NCI-H1048 (cell line): ENCODE results near the gene IGSF23.
"Not testable (repeated sequence)": the region's sequence is repeated elsewhere in the genome, so short reads cannot be mapped to it uniquely, and the experiment has no call there.

Experiments
- DNase-seq: peaks from one replicate; lab custom pipeline; 2025; lab: John Stamatoyannopoulos, UW

IGSF23 gene

DNA sequence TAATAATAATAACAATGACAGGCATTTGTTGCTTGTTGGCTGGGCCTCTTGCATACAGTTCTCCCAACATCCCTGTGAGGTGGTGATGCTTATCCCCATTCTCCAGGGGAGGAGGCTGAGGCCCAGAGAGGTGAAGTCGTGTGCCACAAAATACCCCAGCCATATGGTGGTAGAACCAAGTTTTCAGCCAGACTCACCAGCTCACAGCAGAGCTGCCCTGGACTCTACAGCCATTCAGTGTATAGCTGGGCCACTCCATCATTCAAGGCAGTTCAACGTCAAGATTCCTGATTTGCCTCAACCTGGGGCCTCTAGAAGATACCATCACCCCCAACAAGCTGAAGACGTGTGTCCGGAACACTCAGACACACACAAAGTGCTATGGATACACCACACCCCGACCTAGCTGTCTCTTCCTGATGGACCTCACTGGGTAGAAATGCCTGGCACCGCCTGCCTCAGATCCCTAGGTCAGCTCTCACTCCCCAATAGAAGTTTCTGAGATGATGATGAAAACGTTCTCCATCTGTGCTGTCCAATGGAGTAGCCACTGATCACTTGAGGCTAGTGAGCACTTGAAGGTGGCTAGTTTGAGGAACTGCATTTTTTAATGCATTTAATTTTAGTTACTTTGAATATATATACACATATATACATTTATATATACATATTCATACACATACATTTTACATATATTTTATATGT, 53.6 kb downstream of the IGSF23 start:
- DNase-seq = no peak

DNA sequence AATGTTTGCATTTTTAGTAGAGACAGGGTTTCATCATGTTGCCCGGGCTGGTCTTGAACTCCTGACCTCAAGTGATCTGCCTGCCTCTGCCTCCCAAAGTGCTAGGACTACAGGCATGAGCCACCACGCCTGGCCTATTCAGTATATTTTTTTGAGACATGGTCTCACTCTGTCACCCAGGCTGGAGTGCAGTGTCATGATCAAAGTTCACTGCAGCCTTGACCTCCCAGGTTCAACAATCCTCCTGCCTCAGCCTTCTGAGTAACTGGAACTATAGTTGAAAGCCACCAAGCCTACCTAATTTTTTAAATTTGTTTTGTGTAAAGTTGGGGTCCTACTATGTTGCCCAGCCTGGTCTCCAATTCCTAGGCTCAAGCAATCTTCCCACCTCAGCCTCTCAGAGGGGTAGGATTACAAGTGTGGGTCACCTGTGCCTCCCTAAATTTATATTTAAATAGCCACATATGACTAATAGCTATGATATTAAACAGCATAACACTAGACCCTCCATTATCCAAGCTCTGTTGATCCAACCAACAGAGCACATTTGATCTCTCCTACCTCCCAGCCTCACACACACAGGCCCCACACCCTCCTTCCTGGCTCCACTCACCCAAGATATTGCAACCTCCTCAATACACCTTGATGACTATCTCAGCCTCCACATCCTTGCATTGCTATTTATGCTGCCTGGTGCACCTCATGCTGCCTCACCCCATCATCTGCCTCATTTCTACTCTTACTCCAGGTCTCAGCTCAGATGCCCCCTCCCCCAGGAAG, 55.8 kb downstream of the IGSF23 start:
- no peak for DNase-seq

DNA sequence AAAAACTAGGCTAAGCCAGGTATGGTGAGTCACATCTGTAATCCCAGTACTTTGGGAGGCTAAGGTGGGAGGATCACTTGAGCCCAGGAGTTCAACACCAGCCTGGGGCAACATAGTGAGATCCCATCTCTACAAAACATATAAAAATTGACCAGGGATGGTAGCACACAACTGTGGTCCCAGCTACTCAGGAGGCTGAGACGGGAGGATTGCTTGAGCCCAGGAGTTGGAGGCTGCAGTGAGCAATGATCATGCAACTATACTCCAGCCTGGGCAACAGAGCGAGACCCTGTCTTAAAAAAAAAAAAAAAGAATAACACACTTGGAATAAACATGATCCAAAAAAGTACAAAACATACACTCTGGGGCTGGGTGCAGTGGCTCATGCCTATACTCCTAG, 56.7 kb downstream of the IGSF23 start:
- DNase-seq = not testable (repeated sequence)

DNA sequence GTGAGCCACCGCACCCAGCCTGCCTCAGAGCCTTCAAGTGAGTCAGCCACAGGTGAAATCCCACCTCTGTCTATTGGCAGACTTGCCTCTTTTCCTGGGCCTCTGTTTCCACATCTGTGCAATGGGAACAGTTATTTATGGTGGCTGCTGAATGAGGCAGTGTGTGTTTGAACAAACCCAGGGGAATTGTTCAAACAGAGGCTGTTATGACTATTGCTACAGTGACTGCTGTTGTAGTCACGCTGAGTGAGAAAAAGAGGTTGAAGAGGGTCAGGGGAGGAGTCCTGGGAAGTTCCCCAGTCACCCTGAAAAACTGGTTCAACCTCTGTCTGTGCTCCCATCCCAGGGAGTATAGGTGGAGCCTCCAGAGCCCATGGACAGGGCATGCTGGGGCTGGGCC, 58.0 kb downstream of the IGSF23 start, which contains the start of gene CEACAM19:
CEACAM19 (plus strand) TSS at position 83 of the 400 bp plus-strand sequence. CDS start 450 bp downstream, outside the sequence.
- DNase-seq = no peak

DNA sequence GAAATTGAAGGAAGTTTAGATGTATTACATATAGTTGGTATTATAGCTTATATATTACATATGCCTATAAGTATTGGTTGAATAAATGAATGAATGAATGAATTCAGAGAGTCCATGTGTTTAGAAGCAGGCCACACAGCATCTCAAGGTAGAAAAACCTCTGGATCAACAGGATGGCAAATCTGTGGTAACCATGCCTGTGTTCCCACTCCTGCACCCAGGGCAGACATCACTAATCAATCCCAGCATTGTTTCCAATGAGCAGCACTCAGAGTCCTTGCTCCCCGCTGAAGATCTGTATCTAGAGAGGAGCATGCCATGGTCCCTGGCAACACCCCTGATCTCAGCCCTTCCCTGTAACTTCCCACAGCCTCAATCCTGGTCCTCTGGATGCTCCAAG, 58.9 kb downstream of the IGSF23 start:
- no peak for DNase-seq

DNA sequence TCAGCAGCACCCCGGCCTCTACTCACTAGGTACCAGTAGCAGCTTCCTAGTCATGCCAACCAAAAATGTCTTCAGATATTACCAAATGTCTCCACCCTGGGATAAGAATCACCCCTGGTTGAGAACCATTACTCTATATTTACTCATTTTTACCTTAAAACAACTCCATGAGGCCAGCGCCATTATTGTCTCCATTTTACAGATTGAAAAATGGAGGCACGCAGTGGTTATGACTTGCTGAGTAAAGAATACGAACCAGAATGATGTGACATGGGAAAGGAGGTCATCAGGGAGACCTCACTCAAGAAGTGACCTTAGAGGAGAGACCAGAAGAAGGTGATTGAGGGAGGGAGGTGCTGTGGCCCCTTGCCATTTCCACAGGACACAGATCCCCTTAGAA, 60.1 kb downstream of the IGSF23 start:
- DNase-seq = no peak

DNA sequence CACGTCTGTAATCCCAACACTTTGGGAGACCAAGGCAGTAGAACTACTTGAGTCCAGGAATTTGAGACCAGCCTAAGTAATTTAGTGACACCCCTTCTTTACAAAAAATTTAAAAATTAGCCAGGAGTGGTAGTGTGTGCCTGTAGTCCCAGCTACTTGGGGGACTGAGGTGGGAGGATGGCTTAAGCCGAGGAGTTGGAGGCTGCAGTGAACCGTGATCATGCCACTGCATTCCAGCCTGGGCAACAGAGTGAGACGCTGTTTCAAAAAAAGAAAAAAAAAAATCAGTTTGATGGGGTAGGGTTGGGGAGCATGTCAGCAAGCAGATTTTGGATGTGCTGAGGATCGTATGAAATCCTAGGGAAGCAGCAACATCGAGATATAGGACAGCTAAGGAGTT, 62.2 kb downstream of the IGSF23 start:
- DNase-seq = no peak

DNA sequence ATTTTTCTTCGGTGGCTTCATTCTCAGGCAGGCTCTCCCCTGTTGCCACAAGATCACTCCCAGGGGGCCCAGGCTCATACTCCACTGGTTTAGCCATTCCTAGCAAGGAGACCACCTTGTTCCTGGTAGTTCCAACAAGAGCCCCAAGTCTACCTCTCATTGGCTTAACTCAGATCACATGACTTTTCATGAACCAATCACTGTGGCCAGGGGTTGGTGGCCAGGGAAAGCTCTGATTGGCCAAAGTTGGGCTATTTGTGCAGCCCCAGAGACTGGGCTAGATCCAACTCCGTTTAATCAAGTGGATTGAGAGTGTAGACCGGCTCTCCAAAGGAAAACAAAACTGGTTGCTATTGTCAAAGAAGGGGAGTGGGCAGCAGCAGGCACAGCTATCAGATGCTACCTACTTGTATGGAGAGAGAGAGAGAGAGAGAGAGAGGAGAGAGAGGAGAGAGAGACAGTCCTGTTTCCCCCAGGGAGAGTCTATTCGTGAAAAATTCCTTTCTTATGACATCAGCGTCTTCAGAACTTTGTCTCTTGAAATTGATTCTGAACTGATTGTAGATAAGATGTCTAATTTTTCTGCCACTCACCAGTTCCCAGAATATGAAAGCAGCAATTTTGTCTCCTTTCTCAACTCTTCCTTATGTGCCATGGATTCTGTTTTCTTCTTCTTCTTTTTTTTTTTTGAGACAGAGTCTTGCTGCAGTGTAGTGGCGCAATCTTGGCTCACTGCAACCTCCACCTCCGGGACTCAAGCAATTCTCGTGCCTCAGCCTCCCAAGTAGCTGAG, 63.9 kb downstream of the IGSF23 start:
- no peak for DNase-seq

DNA sequence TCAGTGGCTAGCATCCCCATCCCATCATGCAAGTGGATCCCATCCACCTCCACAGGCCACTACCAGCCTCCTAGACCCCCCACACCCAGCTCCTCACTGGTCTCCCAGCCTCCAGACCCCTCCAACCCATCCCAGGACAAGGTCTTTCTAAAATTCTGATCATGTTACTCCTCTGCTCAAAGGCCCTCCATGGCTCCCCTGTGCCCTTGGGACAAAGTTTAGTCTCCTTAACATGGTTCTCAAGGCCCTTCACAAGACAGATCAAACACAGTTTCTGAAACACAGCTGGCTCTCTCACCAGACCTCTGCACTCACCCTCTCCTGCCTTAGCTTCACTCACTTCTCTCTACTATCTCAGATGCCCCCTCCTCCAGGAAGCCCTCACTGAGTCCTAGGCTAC, 67.2 kb downstream of the IGSF23 start:
- no peak for DNase-seq

DNA sequence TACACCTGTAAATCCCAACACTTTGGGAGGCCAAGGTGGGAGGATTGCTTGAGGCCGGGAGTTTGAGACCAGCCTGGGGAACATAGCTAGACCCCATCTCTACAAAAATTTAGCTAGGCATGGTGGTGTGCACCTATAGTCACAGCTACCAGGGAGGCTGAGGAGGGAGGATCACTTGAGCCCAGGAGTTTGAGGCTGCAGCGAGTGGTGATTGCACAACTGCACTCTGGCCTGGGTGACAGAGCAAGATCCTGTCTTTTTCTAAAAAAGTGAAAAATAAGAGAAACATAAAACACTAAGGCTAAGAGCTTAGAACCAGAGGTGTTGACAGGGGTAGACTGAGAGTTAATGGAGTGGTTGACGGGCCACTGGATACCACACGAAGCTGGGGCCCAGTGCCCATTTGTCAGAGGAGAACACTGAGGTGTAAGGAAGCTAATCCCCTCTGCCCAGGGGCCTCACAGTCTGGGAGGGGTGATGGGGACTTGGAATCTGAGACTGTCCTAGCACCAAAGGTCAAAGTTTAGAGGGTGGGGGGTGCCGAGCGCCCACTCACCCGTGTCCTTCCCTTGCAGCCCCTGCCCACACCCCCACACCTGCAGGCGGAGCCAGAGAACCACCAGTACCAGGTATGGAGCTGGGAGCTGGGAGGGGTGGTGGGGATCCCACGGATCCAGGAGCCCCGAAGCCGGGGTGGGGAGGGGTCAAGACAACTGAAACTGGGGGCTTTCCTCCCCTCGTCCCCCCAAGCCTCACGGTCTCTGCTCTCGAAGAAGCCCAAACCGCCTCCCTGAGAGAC, 68.8 kb downstream of the IGSF23 start:
- DNase-seq = no peak

DNA sequence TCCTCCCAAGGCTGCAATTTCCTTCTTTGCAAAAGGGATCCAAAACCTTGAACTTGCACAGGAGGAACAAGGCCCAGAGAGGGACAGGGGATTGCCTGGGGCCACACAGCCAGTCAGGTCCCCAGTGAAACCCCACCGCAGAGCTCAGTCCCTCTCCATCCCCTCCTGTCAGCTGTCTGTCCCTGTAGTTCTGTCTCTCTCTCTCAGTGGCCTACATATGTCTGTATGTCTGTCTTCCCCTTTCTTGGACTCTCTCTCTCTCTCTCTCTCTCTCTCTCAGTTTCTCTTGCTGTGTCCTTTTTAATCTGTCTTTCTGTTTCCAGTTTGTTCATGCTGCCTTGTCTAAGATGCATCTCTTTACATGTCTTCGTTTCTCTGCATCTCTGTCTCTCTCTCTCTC, 69.4 kb downstream of the IGSF23 start:
- DNase-seq = no peak

DNA sequence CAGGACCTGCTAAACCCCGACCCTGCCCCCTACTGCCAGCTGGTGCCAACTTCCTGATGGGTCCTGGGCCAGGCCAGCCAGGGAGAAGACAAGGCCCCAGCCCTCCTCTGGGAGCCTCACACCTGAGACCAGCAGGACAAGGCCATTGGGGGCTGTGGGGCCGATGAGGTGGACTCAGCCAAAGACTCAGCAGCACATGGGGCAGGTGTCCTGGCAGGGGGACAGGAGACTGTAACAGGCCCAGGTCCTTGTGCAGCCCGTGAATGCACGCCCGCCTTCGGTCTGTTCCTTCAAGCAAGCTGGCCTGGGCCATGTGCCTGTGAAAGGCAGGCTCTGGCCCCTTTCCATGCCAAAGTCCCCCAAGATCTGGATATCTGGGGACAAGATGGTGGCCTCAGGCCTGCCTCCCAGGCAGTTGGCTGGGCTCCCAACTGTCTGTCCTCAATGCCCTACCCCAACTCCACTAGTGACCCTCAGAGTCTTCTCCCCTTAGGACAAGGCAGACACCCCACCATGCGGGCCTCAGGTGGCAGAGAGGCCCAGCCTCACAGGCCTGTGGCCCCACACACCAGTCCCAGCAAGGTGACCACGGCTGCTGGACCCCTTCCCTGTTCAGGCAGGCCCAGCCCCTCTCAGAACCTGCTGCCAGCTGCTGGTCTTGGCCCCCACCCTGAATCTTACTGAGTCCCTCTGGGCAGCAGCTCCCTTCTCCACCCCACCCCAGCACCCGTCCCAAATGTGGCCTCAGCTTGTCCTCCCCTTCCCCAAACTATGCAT, 70.3 kb downstream of the IGSF23 start:
- DNase-seq = no peak

DNA sequence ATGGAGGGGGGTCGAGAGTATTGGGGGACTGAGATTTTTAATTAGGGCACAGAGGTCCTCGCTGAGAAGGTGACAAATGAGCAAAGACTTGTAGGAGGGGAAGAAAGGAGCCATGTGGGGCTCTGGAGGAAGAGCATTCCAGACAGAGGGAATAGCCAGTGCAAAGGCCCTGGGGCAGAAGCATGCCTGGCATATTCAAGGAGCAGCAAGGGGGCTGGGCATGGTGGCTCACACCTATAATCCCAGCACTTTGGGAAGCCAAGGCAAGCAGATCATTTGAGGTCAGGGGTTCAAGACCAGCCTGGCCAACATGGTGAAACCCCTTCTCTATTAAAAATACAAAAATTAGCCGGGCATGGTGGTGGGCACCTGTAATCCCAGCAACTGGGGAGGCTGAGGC, 71.0 kb downstream of the IGSF23 start:
- DNase-seq = not testable (repeated sequence)

DNA sequence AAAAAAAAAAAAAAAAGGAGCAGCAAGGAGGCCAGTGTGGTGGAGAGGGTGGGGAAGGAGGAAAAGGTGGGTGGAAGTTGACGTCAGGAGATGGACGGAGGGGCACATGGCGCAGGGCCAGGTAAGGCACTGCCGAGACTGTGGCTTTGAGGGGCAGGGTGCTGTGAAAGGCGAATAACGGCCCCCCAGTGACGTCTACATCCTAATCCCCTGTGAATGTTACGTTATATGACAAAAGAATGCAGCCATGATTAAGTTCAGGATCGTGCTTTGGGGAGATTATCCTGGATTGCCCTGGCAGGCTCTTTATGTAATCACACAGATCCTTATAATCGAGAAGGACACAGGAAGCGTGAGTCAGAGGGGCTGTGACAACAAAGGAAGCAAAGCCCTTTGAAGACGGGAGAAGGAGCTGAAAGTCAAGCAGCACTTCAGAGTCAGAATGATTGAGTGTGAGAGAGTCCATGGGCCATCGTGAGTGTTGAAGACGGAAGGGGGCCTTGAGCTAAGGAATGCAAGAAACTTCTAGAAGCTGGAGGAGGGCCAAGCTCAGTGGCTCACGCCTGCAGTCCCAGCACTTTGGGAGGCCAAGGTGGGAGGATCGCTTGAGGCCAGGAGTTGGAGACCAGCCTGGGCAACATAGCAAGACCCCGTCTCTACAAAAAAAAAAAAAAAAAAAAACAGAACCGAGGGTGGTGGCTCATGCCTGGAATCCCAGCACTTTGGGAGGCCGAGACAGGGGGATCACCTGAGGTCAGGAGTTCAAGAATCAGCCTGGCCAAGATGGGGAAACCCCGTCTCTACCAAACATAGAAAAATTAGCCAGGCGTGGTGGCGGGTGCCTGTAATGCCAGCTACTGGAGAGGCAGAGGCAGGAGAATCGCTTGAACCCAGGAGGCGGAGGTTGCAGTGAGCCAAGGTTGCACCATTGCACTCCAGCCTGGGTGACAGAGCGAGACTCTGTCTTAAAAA, 71.8 kb downstream of the IGSF23 start:
- no peak for DNase-seq

DNA sequence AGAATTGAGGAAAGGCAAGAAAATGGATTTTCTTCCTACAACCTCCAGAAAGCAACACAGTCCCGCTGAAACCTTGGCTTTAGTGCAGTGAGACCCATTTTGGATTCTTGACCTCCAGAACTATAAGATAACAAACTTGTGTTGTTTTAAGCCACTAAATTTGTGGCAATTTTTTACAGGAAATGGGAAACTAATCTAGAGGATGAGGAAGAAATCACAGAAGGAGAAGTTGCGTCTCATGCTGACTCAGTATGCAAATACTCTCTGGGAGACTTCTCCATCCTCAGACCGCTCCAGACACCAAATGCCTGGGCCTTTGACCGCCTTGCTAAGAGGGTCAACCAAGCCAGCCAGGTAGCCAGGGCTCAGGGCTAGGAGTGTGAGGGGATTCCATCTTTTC, 72.5 kb downstream of the IGSF23 start:
- no peak for DNase-seq
